ENCODE data around the gene SPNS1.

The SPNS1 gene

GRCh38 chr16:29030086-29030840 lies 55.7 kb downstream of the SPNS1 start:
- no peak for DNase-seq
